HepG2 (cell line): ENCODE measurements around the gene RBBP9. TPM values are rescaled to one million over a fixed set of nuclear protein-coding genes. Genes with fewer than 3 reads are reported as not detected.

Experiments used
- EED ChIP-seq: sonication (generic); formaldehyde crosslinking; IDR thresholded peaks from 2 replicates; pipeline ENCODE4 v1.5.0; 2020; ENCODE audit warnings: mild to moderate bottlenecking, missing genetic modification reagents
- GABPB1 ChIP-seq: IDR thresholded peaks from 2 replicates; pipeline ENCODE4 v1.6.1; 2016; ENCODE audit warnings: mild to moderate bottlenecking, missing genetic modification reagents, moderate library complexity, missing compliant biosample characterization
- GMEB1 ChIP-seq: sonication (generic); formaldehyde crosslinking; IDR thresholded peaks from 2 replicates; pipeline ENCODE4 v1.5.1; 2020; ENCODE audit warnings: missing genetic modification reagents, mild to moderate bottlenecking, borderline replicate concordance
- MED1 ChIP-seq: sonication (generic); formaldehyde crosslinking; IDR thresholded peaks from 2 replicates; pipeline ENCODE4 v1.4.0; 2020; ENCODE audit warnings: missing genetic modification reagents
- NCOA1 ChIP-seq: sonication (generic); formaldehyde crosslinking; IDR thresholded peaks from 2 replicates; pipeline ENCODE4 v1.9.0; 2021; ENCODE audit warnings: missing genetic modification reagents
- NCOR1 ChIP-seq: fragments of 200-600 bp; sonication (generic); IDR thresholded peaks from 2 replicates; pipeline ENCODE4 v1.7.0; 2017; ENCODE audit warnings: antibody characterized with exemption, low read length, borderline replicate concordance
- NR2F2 ChIP-seq: IDR thresholded peaks from 2 replicates; pipeline ENCODE4 v1.6.1; 2012; ENCODE audit warnings: low read depth, inconsistent platforms, borderline replicate concordance
- PPARG ChIP-seq: conservative IDR thresholded peaks from 2 replicates; pipeline ENCODE4 v1.6.1; 2016; ENCODE audit warnings: missing biosample characterization, missing genetic modification reagents
- RAD51 ChIP-seq: fragments of 450-650 bp; IDR thresholded peaks from 2 replicates; pipeline ENCODE4 v1.6.1; 2016; ENCODE audit warnings: borderline replicate concordance
- SAFB2 ChIP-seq: sonication (generic); formaldehyde crosslinking; IDR thresholded peaks from 2 replicates; pipeline ENCODE4 v1.5.1; 2020; ENCODE audit warnings: missing genetic modification reagents, low read depth, mild to moderate bottlenecking, borderline replicate concordance
- SALL2 ChIP-seq: sonication (generic); formaldehyde crosslinking; IDR thresholded peaks from 2 replicates; pipeline ENCODE4 v1.8.1; 2023; ENCODE audit warnings: mild to moderate bottlenecking, missing genetic modification reagents, inconsistent platforms
- SP1 ChIP-seq, 2 experiments: fragments of 450-650 bp in 1 of 2; sonication (generic) in 1 of 2; formaldehyde crosslinking in 1 of 2; IDR thresholded peaks; 2 replicates each; pipeline versions ENCODE4 v1.4.0 to v1.6.1; 2016 to 2020; ENCODE audit warnings: missing genetic modification reagents in 1 of 2
- ZBED4 ChIP-seq: sonication (generic); formaldehyde crosslinking; IDR thresholded peaks from 2 replicates; pipeline ENCODE4 v1.4.0; 2020; ENCODE audit warnings: missing genetic modification reagents, borderline replicate concordance
- ZMAT3 ChIP-seq: sonication (generic); formaldehyde crosslinking; conservative IDR thresholded peaks from 2 replicates; pipeline ENCODE4 v1.7.0; 2021; ENCODE audit warnings: missing genetic modification reagents
- ZNF205 ChIP-seq: IDR thresholded peaks from 2 replicates; pipeline ENCODE4 v1.6.1; 2018; ENCODE audit warnings: missing biosample characterization, missing genetic modification reagents
- ZNF331 ChIP-seq: sonication (generic); formaldehyde crosslinking; IDR thresholded peaks from 2 replicates; pipeline ENCODE4 v1.4.0; 2020; ENCODE audit warnings: missing genetic modification reagents
- ZNF607 ChIP-seq: sonication (generic); formaldehyde crosslinking; IDR thresholded peaks from 2 replicates; pipeline ENCODE4 v1.5.1; 2020; ENCODE audit warnings: missing genetic modification reagents, mild to moderate bottlenecking, borderline replicate concordance
- ZNF670 ChIP-seq: sonication (generic); formaldehyde crosslinking; IDR thresholded peaks from 2 replicates; pipeline ENCODE4 v1.8.0; 2022; ENCODE audit warnings: mild to moderate bottlenecking, missing genetic modification reagents, borderline replicate concordance
- ZNF772 ChIP-seq: sonication (generic); formaldehyde crosslinking; IDR thresholded peaks from 2 replicates; pipeline ENCODE4 v1.5.0; 2020; ENCODE audit warnings: mild to moderate bottlenecking, missing genetic modification reagents
- polyA plus RNA-seq, 8 experiments: library from polyadenylated mRNA; depleted of rRNA in 3 of 8; stranded (reverse) in 7 of 8; unstranded in 1 of 8; fragments of >200 nt; fragmentation: Illumina TruSeq in 4 of 8; extraction: Trizol in 4 of 8; gene quantifications; 2 replicates each; pipeline versions ENCODE4 v1.2.1 to v1.2.3, GENCODE V29; 2011 to 2016; ENCODE audit warnings: low read depth in 4 of 8, missing spikeins in 1 of 8, mixed read lengths in 1 of 8; ENCODE audit not compliant: insufficient read depth in 1 of 8
- total RNA-seq, 5 experiments: library from RNA; depleted of rRNA; stranded (reverse); fragments of >200 nt; fragmentation: Illumina TruSeq; extraction: Trizol; gene quantifications; 2 replicates each; pipeline ENCODE4 v1.2.3, GENCODE V29; 2016; ENCODE audit warnings: low read depth in 1 of 5
- TF ChIP-seq, protein P1 (sequence below): sonication (generic); formaldehyde crosslinking; IDR thresholded peaks from 2 replicates; pipeline ENCODE4 v1.4.0; 2020; ENCODE audit warnings: missing genetic modification reagents, borderline replicate concordance
- TF ChIP-seq, protein P2 (sequence below): sonication (generic); formaldehyde crosslinking; IDR thresholded peaks from 2 replicates; pipeline ENCODE4 v1.4.0; 2020; ENCODE audit warnings: mild to moderate bottlenecking, missing genetic modification reagents

RBBP9 gene
- total and polyA plus RNA-seq, 2 of the 13 experiments (the other 11 are each of a cell fraction or from before 2014, with no cell fraction given) = 28.0 to 56.3 TPM

DNA sequence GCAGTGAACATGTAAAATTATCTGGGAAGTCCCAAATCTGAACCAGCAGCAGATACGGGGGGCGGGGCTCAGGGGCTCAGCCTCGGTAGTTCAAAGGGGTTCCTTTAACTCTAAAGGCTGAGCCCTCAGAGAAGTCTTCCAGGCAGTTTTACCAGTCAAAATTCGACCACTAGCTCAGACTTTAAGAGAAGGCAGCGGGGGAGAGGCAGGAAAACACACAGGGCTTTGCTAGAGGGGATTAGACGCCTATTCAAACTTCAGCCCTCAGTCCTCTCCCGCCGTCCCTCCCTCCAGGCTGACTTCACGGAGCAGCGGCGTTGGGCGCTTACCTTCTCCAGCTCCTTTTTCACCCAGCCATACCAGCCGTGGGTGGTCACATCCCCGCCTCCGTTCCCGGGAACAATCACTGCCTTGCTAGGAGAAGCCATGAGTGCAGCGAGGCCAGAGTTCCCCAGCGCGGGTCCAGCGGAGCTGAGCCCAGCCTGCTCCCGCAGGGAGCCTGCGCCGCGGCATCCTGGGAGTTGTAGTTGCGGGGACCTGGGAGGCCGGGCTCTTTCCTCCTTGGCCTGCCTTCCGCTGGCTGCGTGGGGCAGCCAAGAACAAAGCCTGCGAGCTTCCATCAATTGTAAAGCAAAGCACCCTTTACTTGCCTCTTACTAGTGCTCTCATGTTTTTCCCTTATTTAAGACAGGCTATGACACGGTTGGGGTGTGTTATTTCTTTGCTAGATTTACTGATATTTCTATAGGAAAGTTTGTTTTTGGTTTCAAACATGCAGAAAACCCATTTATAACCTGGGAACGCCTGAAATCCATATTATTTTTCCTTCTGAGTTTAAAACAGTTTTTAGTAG, at the start of gene RBBP9 (continued):
- TF ChIP-seq GABPB1 (CRISPR knock-in tag) (peak; percentile 96), NCOA1 (no peak), PPARG (CRISPR knock-in tag) (0 out of 2 replicates have a peak, but pooled peaks have one; percentile 52), MED1 (CRISPR knock-in tag) (peak; percentile 79), NCOR1 (no peak), ZNF772 (CRISPR knock-in tag) (peak; percentile 96), ZNF670 (no peak), RAD51 (no peak), ZNF331 (peak; percentile 98), ZNF607 (peak; percentile 97), NR2F2 (peak; percentile 37; the same call in 1 of the 2 replicates), ZMAT3 (CRISPR knock-in tag) (0 out of 2 replicates have a peak, but pooled peaks have one; percentile 73), ZNF205 (CRISPR knock-in tag) (peak; percentile 89), GMEB1 (CRISPR knock-in tag) (peak; percentile 89), EED (CRISPR knock-in tag) (no peak), SP1 (IDR thresholded peaks at IDR 0.05) (no peak), SP1 (CRISPR knock-in tag; IDR thresholded peaks at IDR 0.05) (no peak; the same call in 1 of the 2 replicates), SAFB2 (CRISPR knock-in tag) (peak; percentile 89), SALL2 (CRISPR knock-in tag) (peak; percentile 75; the same call in 1 of the 2 replicates), ZBED4 (CRISPR knock-in tag) (peak; percentile 92)
- TF ChIP-seq, protein P1, sequence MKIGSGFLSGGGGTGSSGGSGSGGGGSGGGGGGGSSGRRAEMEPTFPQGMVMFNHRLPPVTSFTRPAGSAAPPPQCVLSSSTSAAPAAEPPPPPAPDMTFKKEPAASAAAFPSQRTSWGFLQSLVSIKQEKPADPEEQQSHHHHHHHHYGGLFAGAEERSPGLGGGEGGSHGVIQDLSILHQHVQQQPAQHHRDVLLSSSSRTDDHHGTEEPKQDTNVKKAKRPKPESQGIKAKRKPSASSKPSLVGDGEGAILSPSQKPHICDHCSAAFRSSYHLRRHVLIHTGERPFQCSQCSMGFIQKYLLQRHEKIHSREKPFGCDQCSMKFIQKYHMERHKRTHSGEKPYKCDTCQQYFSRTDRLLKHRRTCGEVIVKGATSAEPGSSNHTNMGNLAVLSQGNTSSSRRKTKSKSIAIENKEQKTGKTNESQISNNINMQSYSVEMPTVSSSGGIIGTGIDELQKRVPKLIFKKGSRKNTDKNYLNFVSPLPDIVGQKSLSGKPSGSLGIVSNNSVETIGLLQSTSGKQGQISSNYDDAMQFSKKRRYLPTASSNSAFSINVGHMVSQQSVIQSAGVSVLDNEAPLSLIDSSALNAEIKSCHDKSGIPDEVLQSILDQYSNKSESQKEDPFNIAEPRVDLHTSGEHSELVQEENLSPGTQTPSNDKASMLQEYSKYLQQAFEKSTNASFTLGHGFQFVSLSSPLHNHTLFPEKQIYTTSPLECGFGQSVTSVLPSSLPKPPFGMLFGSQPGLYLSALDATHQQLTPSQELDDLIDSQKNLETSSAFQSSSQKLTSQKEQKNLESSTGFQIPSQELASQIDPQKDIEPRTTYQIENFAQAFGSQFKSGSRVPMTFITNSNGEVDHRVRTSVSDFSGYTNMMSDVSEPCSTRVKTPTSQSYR (CRISPR knock-in tag) = peak; percentile 46; the same call in 1 of the 2 replicates
- TF ChIP-seq, protein P2, sequence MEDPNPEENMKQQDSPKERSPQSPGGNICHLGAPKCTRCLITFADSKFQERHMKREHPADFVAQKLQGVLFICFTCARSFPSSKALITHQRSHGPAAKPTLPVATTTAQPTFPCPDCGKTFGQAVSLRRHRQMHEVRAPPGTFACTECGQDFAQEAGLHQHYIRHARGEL = no peak
